Measurements from ENCODE around the gene SMURF1.

Gene SMURF1

GRCh38 chr7:99021941-99022560 is 121.9 kb downstream of the SMURF1 start:
- DNase-seq = no peak

DNA sequence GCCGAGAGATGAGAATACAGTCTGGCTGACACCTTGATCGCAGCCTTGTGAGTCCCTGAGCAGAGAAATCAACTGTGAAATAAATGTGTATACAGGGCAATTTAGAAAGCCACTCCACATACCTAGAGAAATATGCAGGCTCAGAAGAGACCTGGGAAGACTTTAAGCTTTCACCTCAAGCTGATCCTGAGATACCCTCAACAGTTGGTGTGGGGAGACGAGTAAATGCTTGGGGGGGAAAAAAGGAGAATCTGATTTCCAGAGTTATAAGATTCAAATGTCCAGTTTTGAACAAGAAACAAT is 123.5 kb downstream of the SMURF1 start:
- no peak for DNase-seq

- no peak for DNase-seq
Observed at GRCh38 chr7:99019523-99020412, 124.1 kb downstream of the SMURF1 start.

GRCh38 chr7:99016196-99016595 is 127.7 kb downstream of the SMURF1 start:
- no peak for DNase-seq

DNA sequence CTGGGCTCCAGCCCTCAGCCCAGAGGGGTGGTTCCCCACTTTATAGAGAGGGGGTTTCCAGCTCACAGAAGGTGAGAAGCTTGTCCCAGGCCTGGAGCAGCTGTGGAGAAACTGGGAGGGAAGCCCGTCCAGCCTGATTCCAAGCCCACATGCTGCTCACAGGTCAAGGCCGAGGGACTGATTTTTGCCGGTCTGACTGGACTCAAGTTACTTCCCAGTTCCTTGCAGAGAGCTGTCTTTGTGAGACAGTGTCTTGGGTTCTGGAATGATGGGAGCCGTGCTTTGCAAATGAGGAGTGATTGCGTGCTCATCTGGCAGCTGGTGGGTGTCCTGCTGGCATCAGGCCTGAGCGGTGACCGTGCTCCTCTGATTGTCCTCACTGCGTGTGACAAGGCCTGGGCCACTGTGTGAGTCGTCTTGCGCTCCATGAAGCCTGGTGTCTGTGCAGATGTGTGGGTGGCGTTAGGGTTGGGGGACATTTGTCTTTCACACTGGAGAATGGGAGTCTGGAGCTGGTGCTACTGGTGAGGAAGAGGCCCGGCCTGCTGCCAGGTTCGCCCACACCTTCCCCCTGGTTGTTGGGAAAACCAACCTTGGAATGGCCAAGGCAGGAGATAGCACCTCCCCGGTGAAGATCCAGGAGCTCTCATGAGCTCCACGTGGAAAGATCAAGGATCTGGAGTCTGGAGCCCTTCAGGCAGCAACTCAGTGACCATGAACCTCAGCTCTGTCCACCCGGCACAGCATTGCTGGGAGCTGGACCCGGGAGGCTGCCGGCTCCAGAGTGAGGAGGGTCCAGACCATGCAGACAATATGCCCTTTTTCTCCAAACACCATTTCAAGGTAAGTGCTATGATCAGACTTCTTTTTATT is 129.6 kb downstream of the SMURF1 start:
- no peak for DNase-seq

GRCh38 chr7:99013266-99014112 is 130.4 kb downstream of the SMURF1 start:
- DNase-seq = no peak

DNA sequence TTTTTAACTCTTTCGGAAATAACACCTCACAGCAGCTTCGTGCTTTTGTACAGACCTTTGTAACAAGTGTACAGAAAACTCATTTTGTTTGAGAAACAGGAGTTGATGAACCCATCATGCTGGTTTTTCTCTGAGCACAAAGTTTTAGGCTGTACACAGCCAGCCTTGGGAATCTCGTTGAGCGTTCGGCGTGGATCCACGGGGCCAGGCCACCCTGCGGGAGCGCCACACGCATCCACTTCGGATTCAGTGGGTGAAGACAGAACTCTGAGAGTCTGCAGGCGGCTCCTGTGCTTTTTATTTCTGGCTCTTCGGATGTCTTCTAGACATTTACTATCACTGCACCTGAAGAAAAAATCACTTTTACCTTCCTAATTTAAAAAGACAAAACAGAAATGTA is 131.2 kb downstream of the SMURF1 start:
- no peak for DNase-seq

- DNase-seq = no peak
Observed at GRCh38 chr7:99011706-99012404, 132.1 kb downstream of the SMURF1 start.

DNA sequence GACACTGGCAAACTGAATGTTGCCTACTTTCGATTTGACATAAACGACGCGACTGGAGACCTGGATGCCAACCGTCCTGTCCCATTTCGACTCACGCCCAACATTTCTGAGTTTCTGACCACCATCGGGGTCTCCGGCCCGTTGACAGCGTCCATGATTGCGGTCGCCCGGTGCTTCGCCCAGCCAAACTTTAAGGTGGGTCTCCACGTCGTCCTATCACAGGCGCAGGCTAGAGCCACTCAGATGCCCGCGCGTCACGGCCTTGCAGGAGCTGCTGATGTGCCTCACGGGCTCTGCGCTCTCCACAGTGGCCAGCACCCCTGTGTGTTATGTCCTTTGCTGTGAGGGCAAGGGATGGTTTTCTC is 132.6 kb downstream of the SMURF1 start:
- DNase-seq = no peak

DNA sequence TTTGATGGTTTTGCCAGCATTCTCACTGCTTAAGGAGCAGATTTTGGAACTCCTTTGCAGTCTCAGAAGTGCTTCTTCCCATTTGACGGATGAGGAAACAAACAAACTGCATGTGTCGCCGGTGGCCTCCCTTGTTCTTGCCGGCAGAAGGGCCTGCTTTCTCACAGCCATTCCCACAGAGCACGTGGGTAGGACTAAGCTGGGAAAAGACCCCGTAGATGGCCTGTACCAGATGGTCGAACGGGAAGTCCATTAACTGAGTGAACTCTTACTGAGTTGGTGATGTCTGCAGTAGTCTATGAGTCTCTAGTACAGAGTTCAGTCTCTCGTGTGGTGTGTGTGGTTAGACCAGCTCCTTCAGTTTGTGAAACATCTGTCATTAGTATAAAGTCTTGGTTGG is 133.6 kb downstream of the SMURF1 start:
- DNase-seq = no peak

GRCh38 chr7:99008921-99009530 is 134.9 kb downstream of the SMURF1 start:
- DNase-seq = no peak

GRCh38 chr7:99008181-99008631 is 135.7 kb downstream of the SMURF1 start:
- DNase-seq = no peak

- DNase-seq = no peak
Observed at GRCh38 chr7:99006739-99007424, 137.0 kb downstream of the SMURF1 start.

- no peak for DNase-seq
Observed at GRCh38 chr7:99005776-99006175, 138.1 kb downstream of the SMURF1 start.

DNA sequence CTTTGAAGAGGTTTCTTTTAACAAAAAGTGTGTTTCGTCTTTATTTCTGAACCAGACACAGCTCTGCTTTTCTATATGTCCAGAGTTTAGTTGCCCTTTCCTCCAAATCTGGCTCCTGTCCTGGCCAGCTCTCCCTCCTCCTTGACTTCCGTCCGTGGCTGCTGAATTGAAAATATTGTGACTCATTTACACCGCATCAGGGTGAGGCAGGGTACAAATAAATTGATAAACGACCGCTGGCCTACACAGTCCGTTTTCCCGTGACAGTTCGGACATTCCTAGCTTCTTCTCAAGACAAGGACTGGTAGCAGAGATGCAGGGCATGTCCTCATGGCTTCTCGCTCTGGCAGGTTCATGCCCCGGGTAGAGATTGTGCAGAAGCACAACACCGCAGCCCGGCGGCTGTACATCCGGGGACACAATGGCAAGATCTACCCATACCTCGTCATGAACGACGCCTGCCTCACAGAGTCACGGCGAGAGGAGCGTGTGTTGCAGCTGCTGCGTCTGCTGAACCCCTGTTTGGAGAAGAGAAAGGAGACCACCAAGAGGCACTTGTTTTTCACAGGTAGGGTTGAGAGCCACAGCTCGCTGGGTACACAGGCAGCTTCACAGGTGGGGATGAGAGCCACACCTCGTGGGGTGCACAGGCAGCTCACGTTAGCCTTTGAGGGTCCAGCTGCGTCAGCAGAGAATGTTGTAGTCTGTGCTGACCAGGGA is 139.0 kb downstream of the SMURF1 start:
- no peak for DNase-seq

DNA sequence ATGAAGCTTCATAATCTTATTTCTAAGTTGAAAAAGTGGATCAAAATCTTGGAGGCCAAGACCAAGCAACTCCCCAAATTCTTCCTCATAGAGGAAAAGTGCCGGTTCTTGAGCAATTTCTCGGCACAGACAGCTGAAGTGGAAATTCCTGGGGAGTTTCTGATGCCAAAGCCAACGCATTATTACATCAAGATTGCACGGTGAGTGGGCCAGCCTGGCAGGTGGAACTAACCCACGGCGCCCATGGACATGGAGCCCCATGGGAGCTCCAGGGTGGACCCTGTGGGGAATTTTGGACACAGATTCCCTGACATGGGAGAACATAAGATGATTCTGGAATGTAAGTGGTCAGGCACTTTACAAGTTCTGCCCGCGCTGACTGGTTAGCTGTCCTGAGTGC is 139.7 kb downstream of the SMURF1 start:
- no peak for DNase-seq

DNA sequence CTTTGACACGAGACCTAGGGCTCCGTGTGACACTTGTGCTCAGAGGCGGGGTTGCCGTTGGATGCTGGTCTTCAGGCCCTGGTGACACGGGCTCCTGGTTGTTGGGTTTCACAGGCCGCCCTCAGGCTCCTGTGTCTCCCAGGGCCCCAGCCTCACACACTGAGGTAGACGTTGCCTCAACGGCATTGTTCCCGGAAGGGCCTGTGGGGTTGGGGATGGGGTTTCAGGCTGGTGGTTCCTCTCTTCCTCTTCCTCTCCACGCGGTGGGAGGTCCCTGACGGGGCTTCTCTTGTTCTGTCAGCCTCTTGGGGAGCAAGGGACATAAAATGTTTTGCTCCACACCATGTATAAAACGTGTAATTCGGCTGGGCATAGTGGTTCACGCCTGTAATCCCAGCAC is 140.5 kb downstream of the SMURF1 start:
- DNase-seq = no peak

GRCh38 chr7:99002827-99003212 is 141.1 kb downstream of the SMURF1 start:
- no peak for DNase-seq

DNA sequence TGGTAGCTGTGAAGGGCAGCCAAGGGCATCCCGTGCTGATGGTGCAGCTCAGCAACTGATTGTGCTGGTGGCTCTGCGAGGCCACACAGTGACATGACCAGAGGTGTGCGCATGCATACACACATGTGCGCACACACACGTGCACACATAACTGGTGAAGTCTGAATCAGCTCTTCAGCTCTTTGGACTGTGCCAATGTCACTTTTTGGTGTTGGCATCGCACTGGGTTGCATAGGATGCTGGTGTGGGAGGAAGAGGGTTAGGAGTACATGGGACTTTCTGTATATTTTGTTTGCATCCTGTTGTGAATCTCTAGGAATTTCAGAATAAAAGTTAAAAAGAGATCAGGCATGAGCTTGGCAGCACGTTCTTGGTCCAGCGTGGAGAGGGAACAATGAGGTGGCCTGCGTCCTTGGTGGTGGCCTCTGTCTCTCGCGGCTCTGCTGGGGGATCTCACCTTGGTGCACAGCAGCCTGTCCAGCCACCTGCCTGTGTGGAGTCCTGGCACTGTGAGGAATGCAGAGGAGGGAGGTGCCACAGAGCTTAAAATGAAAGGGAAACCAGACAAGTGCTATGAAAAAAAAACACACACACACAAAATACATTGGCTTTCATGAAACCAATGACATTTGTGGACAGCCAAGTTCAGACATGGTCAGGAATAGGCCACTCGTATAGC is 141.6 kb downstream of the SMURF1 start:
- DNase-seq = no peak

All from DMS79 (cell line).